ENCODE measurements around the gene CDH9. TPM values are rescaled to one million over a fixed set of nuclear protein-coding genes. Genes with fewer than 3 reads are reported as not detected.

CDH9 gene
- total RNA-seq, 1 donor from 2014 or later = not detected

DNA sequence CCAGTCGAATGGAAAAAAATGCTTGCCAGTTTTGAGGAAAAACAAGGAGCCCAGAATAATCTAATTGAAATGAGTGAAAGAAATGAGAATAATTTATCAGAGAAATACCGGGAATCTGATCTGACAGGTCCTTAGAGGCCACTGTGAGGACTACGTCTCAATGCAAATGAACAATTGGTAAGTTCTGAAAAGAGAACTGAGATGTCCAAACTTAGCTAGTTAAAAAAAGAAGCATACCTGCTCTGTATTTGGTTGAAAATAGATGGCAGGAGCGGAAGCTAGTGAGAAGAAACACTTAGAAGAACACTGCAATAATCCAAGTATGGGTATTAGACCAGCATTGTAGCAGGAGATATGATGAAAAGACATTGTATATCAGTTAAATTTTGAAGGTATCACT, 161.2 kb downstream of the CDH9 start:
- DNase-seq (ENCODE audit: low spot score) = no peak
- peaks cover 6% of the 10 kb centered on the region for H3K27me3 Mint-ChIP-seq (ENCODE audit: low read depth)
- H3K4me1 Mint-ChIP-seq (ENCODE audit: low read depth) = no peaks in the 10 kb centered on the region
- H3K4me3 Mint-ChIP-seq (ENCODE audit: unreplicated experiment) = no peak overlapping the region
- no peaks in the 10 kb centered on the region for H3K36me3 Mint-ChIP-seq (ENCODE audit: low read depth)
- TF ChIP-seq, protein P1, sequence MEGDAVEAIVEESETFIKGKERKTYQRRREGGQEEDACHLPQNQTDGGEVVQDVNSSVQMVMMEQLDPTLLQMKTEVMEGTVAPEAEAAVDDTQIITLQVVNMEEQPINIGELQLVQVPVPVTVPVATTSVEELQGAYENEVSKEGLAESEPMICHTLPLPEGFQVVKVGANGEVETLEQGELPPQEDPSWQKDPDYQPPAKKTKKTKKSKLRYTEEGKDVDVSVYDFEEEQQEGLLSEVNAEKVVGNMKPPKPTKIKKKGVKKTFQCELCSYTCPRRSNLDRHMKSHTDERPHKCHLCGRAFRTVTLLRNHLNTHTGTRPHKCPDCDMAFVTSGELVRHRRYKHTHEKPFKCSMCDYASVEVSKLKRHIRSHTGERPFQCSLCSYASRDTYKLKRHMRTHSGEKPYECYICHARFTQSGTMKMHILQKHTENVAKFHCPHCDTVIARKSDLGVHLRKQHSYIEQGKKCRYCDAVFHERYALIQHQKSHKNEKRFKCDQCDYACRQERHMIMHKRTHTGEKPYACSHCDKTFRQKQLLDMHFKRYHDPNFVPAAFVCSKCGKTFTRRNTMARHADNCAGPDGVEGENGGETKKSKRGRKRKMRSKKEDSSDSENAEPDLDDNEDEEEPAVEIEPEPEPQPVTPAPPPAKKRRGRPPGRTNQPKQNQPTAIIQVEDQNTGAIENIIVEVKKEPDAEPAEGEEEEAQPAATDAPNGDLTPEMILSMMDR (IDR thresholded peaks at IDR 0.05) = no peak
- H3K9me3 Mint-ChIP-seq (ENCODE audit: low read depth) = no peaks in the 10 kb centered on the region
- H3K27ac Mint-ChIP-seq (ENCODE audit: unreplicated experiment) = no peak overlapping the region

- Mint-ChIP-seq H3K27ac (ENCODE audit: unreplicated experiment) (no peak overlapping the region), H3K9me3 (ENCODE audit: low read depth) (no peaks in the 10 kb centered on the region), H3K4me3 (ENCODE audit: unreplicated experiment) (no peak overlapping the region), H3K4me1 (ENCODE audit: low read depth) (no peaks in the 10 kb centered on the region), H3K27me3 (ENCODE audit: low read depth) (peaks cover 7% of the 10 kb centered on the region), H3K36me3 (ENCODE audit: low read depth) (no peaks in the 10 kb centered on the region)
- DNase-seq (ENCODE audit: low spot score) = no peak
- TF ChIP-seq, protein P1 (IDR thresholded peaks at IDR 0.05) = no peak
Measured at GRCh38 chr5:26872337-26872736, 166.0 kb downstream of the CDH9 start.

- peaks cover 10% of the 10 kb centered on the region for H3K27me3 Mint-ChIP-seq (ENCODE audit: low read depth)
- H3K36me3 Mint-ChIP-seq (ENCODE audit: low read depth) = no peaks in the 10 kb centered on the region
- TF ChIP-seq, protein P1 (IDR thresholded peaks at IDR 0.05) = no peak
- no peak overlapping the region for H3K27ac Mint-ChIP-seq (ENCODE audit: unreplicated experiment)
- no peaks in the 10 kb centered on the region for H3K4me1 Mint-ChIP-seq (ENCODE audit: low read depth)
- no peaks in the 10 kb centered on the region for H3K9me3 Mint-ChIP-seq (ENCODE audit: low read depth)
- DNase-seq (ENCODE audit: low spot score) = no peak
- H3K4me3 Mint-ChIP-seq (ENCODE audit: unreplicated experiment) = no peak overlapping the region
Measured at GRCh38 chr5:26869781-26870180, 168.6 kb downstream of the CDH9 start.

DNA sequence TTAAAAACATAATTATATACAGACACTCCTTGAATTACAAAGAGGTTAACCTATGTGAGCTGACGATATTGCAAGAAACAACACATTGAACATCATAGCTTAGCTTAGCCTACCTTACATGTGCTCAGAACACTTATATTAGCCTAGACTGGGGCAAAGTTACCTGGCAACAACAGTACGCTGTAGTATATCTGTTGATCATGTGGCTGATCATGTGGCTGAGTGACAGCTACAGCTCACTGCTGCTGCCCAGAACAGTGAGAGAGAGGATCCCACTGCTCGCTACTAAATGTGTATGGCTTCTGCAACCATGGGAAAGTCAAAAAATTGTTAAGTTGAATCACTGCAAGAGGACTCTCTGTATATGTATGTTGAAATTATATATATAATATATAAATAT, 169.9 kb downstream of the CDH9 start:
- H3K27ac Mint-ChIP-seq (ENCODE audit: unreplicated experiment) = no peak overlapping the region

DNA sequence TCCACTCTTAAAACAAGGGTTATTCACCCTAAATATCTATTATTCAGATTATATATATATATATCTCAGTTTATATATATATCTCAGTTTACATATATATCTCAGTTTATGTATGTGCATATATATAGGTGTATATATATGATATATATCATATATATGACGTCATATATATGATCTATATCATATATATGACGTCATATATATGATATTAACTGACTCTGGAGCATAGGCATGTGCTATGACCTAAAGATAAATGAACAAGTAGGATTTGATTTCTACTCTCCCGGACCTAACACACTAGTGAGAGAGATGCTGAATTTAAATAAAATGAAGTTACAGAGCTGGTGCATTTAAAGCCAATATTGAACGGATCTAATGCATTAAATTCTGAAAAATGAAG, 174.3 kb downstream of the CDH9 start:
- Mint-ChIP-seq H3K27me3 (ENCODE audit: low read depth) (peaks cover 10% of the 10 kb centered on the region), H3K4me3 (ENCODE audit: unreplicated experiment) (no peak overlapping the region), H3K27ac (ENCODE audit: unreplicated experiment) (no peak overlapping the region), H3K4me1 (ENCODE audit: low read depth) (no peaks in the 10 kb centered on the region), H3K9me3 (ENCODE audit: low read depth) (no peaks in the 10 kb centered on the region), H3K36me3 (ENCODE audit: low read depth) (no peaks in the 10 kb centered on the region)
- TF ChIP-seq, protein P1 (IDR thresholded peaks at IDR 0.05) = no peak
- no peak for DNase-seq (ENCODE audit: low spot score)

More for the DNA sequence above, 169.9 kb downstream of the CDH9 start:
- H3K27me3 Mint-ChIP-seq (ENCODE audit: low read depth) = peaks cover 10% of the 10 kb centered on the region
- H3K4me3 Mint-ChIP-seq (ENCODE audit: unreplicated experiment) = no peak overlapping the region
- TF ChIP-seq, protein P1 (IDR thresholded peaks at IDR 0.05) = no peak
- H3K36me3 Mint-ChIP-seq (ENCODE audit: low read depth) = no peaks in the 10 kb centered on the region
- no peak for DNase-seq (ENCODE audit: low spot score)
- H3K9me3 Mint-ChIP-seq (ENCODE audit: low read depth) = no peaks in the 10 kb centered on the region
- H3K4me1 Mint-ChIP-seq (ENCODE audit: low read depth) = no peaks in the 10 kb centered on the region
